ENCODE results near the gene ZFYVE27.

DNA sequence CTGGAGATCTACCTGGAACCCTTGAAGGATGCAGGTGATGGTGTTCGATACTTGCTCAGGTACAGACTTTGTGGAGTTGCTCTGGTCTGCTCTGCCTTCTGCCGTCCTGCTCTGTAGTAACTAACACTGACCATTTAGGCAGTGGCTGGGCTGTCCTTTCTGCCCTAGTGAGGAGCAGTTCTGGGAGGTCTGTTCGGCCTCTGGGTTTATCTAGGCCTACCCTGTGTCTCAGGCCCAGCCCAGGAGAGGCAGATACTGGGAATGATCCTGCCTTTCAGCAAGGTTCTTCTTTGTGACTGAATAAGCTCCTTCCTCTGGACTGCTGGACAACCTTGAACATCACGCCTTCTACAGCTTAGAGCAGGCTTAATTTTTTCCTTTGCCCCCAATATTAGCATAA lies 1.7 kb downstream of the ZFYVE27 start:
- no peak for TF ChIP-seq EZH2 (IDR thresholded peaks at IDR 0.05; ENCODE audit: insufficient read depth, poor library complexity, severe bottlenecking)
- no peak for TF ChIP-seq EZH2phosphoT487 (IDR thresholded peaks at IDR 0.05; ENCODE audit: insufficient read depth, low read depth)

Data from GM23248 (cell line).